GM18873 (cell line): ENCODE results near the gene CPT1B.
"Not testable (repeated sequence)": the region's sequence is repeated elsewhere in the genome, so short reads cannot be mapped to it uniquely, and the experiment has no call there.

Source experiments
- ATAC-seq: cut with Tn5 transposase; IDR thresholded peaks from one replicate; pipeline ENCODE4 v1.9.1; 2021; ENCODE audit warnings: mild to moderate bottlenecking, moderate library complexity, moderate number of reproducible peaks; ENCODE audit not compliant: unreplicated experiment, low FRiP score

CPT1B gene

GRCh38 chr22:50520826-50521453 is 57.3 kb downstream of the CPT1B start:
- no peak for ATAC-seq

GRCh38 chr22:50520184-50520583 is 58.0 kb downstream of the CPT1B start:
- ATAC-seq = not testable (repeated sequence)

- no peak for ATAC-seq
These were observed 59.1 kb downstream of the CPT1B start for GRCh38 chr22:50519151-50519550.
